ENCODE measurements around the gene GSTM3.

GRCh38 chr1:109691759-109692158 is 49.1 kb downstream of the GSTM3 start:
- TF ChIP-seq POLR2AphosphoS5 (IDR thresholded peaks at IDR 0.05; ENCODE audit: low read depth, low read length) (no peak), FOXP2 (optimal IDR thresholded peaks at IDR 0.05; ENCODE audit: borderline replicate concordance, extremely low read depth, extremely low read length, insufficient read depth) (no peak), SIN3A (IDR thresholded peaks at IDR 0.05; ENCODE audit: borderline replicate concordance, insufficient read depth, low read length) (no peak)
